ENCODE data around the gene RABL6. TPM values are rescaled to one million over a fixed set of nuclear protein-coding genes. Genes with fewer than 3 reads are reported as not detected.

Gene RABL6
- total RNA-seq, 3 donors from 2014 or later (not counting 1 experiment from before 2014, with no cell fraction given), result 72.7 to 82.5 (median 75.9) TPM

- DNase-seq, result peak in 1 of 2 donors; percentile 8
- Histone ChIP-seq H3K36me3 (ENCODE audit: control insufficient read depth, insufficient read depth, low read length) (peaks cover 9% of the 10 kb centered on the region), H3K9me3 (ENCODE audit: control insufficient read depth, insufficient read depth, low read length) (no peaks in the 10 kb centered on the region), H3K27ac (ENCODE audit: low read length) (peak overlapping the region; percentile 3), H3K4me3 (ENCODE audit: low read length) (no peak overlapping the region), H3K27me3 (ENCODE audit: control insufficient read depth, insufficient read depth, low read length) (no peaks in the 10 kb centered on the region), H3K4me1 (ENCODE audit: control insufficient read depth, insufficient read depth, low read length) (peaks cover 42% of the 10 kb centered on the region)
- 83% methylated on average over 14 of the region's 15 CpGs for WGBS (ENCODE audit: insufficient coverage)
- no peak overlapping the region for H3K4me3 Mint-ChIP-seq
- intact Hi-C loops (cut with micrococcal nuclease), result loop anchor here (5.0 kb wide), 1 partner anchor 450 kb away; the partner anchor contains the start of gene TUBB4B
- H3K27ac Mint-ChIP-seq, result peak overlapping the region in 1 of 2 donors; percentile 89
- peaks cover 28 to 31% of the 10 kb centered on the region in 2 donors for H3K4me1 Mint-ChIP-seq
- peaks cover 0 to 1% of the 10 kb centered on the region in 2 donors for H3K27me3 Mint-ChIP-seq (ENCODE audit: low read depth in 2 of 2)
- TF ChIP-seq CTCF (IDR thresholded peaks at IDR 0.05), result no peak
- ATAC-seq, result no peak
- H3K36me3 Mint-ChIP-seq, result no peaks in the 10 kb centered on the region
- H3K9me3 Mint-ChIP-seq, result no peaks in the 10 kb centered on the region
Measured at GRCh38 chr9:136792321-136793085, 15.2 kb upstream of the RABL6 start.

- DNase-seq (peak in 1 of 2 donors; percentile 6), ATAC-seq (no peak)
- peaks cover 20 to 23% of the 10 kb centered on the region in 2 donors for H3K4me1 Mint-ChIP-seq
- no peak overlapping the region for H3K27ac Mint-ChIP-seq
- intact Hi-C loops (cut with micrococcal nuclease), result loop anchor here (5.0 kb wide), 1 partner anchor 449 kb away; the partner anchor contains the start of gene TUBB4B
- Histone ChIP-seq H3K4me1 (ENCODE audit: control insufficient read depth, insufficient read depth, low read length) (peaks cover 36% of the 10 kb centered on the region), H3K27ac (ENCODE audit: low read length) (no peak overlapping the region), H3K27me3 (ENCODE audit: control insufficient read depth, insufficient read depth, low read length) (no peaks in the 10 kb centered on the region), H3K36me3 (ENCODE audit: control insufficient read depth, insufficient read depth, low read length) (peaks cover 9% of the 10 kb centered on the region), H3K4me3 (ENCODE audit: low read length) (no peak overlapping the region), H3K9me3 (ENCODE audit: control insufficient read depth, insufficient read depth, low read length) (no peaks in the 10 kb centered on the region)
- H3K27me3 Mint-ChIP-seq (ENCODE audit: low read depth in 2 of 2), result no peaks in the 10 kb centered on the region
- H3K9me3 Mint-ChIP-seq, result no peaks in the 10 kb centered on the region
- no peak overlapping the region for H3K4me3 Mint-ChIP-seq
- H3K36me3 Mint-ChIP-seq, result no peaks in the 10 kb centered on the region
- TF ChIP-seq CTCF (IDR thresholded peaks at IDR 0.05), result no peak
- 90% methylated on average over 15 of the region's 17 CpGs for WGBS (ENCODE audit: insufficient coverage)
Measured at GRCh38 chr9:136793086-136793946, 14.4 kb upstream of the RABL6 start.

GRCh38 chr9:136794281-136794999 is 13.3 kb upstream of the RABL6 start:
- Histone ChIP-seq H3K4me3 (ENCODE audit: low read length) (no peak overlapping the region), H3K27ac (ENCODE audit: low read length) (no peak overlapping the region), H3K9me3 (ENCODE audit: control insufficient read depth, insufficient read depth, low read length) (no peaks in the 10 kb centered on the region), H3K36me3 (ENCODE audit: control insufficient read depth, insufficient read depth, low read length) (peaks cover 9% of the 10 kb centered on the region), H3K4me1 (ENCODE audit: control insufficient read depth, insufficient read depth, low read length) (peaks cover 35% of the 10 kb centered on the region), H3K27me3 (ENCODE audit: control insufficient read depth, insufficient read depth, low read length) (peaks cover 8% of the 10 kb centered on the region)
- H3K9me3 Mint-ChIP-seq, result no peaks in the 10 kb centered on the region
- no peaks in the 10 kb centered on the region for H3K36me3 Mint-ChIP-seq
- H3K4me1 Mint-ChIP-seq, result peaks cover 9 to 14% of the 10 kb centered on the region in 2 donors
- DNase-seq, result no peak
- intact Hi-C loops (cut with micrococcal nuclease), result loop anchor here (5.0 kb wide), 1 partner anchor 448 kb away; the partner anchor contains the start of gene TUBB4B
- WGBS (ENCODE audit: insufficient coverage), result 93% methylated on average over 14 of the region's 14 CpGs
- H3K4me3 Mint-ChIP-seq, result no peak overlapping the region
- no peak for TF ChIP-seq CTCF (IDR thresholded peaks at IDR 0.05)
- no peaks in the 10 kb centered on the region for H3K27me3 Mint-ChIP-seq (ENCODE audit: low read depth in 2 of 2)
- H3K27ac Mint-ChIP-seq, result no peak overlapping the region
- ATAC-seq, result no peak
